Omental fat pad (tissue), 4 donors: ENCODE results near the gene DMRTC2. TPM values are rescaled to one million over a fixed set of nuclear protein-coding genes. Genes with fewer than 3 reads are reported as not detected.

ENCODE experiments used
- ATAC-seq: fragments of 150-250 bp; one replicate; pipeline ENCODE4 v1.9.1; 2016; ENCODE audit warnings: mild to moderate bottlenecking, moderate library complexity; ENCODE audit not compliant: low FRiP score
- DNase-seq: peaks from one replicate; pipeline ENCODE4 v3.0.0-alpha.2; 2019; ENCODE audit warnings: low spot score
- CTCF ChIP-seq, 3 donors: fragments of 450-650 bp; IDR thresholded peaks; one replicate each; pipeline ENCODE4 v1.5.1; 2016 to 2017; ENCODE audit warnings: antibody characterized with exemption in 3 of 3, mild to moderate bottlenecking in 3 of 3, moderate library complexity in 2 of 3
- total RNA-seq, 4 donors: library from RNA; depleted of rRNA; stranded (reverse); fragments of >200 nt; gene quantifications; one replicate each; pipeline ENCODE4 v1.1.0, GENCODE V29; 2016

The DMRTC2 gene
- total RNA-seq, 4 donors from 2014 or later: not detected

GRCh38 chr19:41804336-41804735, 40.5 kb upstream of the DMRTC2 start:
- ATAC-seq (no peak), DNase-seq (no peak)
- TF ChIP-seq CTCF (IDR thresholded peaks at IDR 0.05): no peak

GRCh38 chr19:41807176-41807575, 37.7 kb upstream of the DMRTC2 start:
- ATAC-seq: no peak
- no peak for DNase-seq
- TF ChIP-seq CTCF (IDR thresholded peaks at IDR 0.05): no peak

- no peak for DNase-seq
- TF ChIP-seq CTCF (IDR thresholded peaks at IDR 0.05): no peak
- no peak for ATAC-seq
These were observed 35.9 kb upstream of the DMRTC2 start for GRCh38 chr19:41808663-41809566.

GRCh38 chr19:41810301-41810700, 34.5 kb upstream of the DMRTC2 start:
- ATAC-seq (no peak), DNase-seq (no peak)
- TF ChIP-seq CTCF (IDR thresholded peaks at IDR 0.05): no peak

- ATAC-seq (peak; percentile 14), DNase-seq (no peak)
- TF ChIP-seq CTCF (IDR thresholded peaks at IDR 0.05): no peak
These were observed 33.8 kb upstream of the DMRTC2 start for GRCh38 chr19:41811036-41811435.

- no peak for TF ChIP-seq CTCF (IDR thresholded peaks at IDR 0.05)
- ATAC-seq (no peak), DNase-seq (no peak)
These were observed 32.9 kb upstream of the DMRTC2 start for GRCh38 chr19:41811981-41812380.

- DNase-seq: no peak
- no peak for TF ChIP-seq CTCF (IDR thresholded peaks at IDR 0.05)
- no peak for ATAC-seq
These were observed 30.9 kb upstream of the DMRTC2 start for GRCh38 chr19:41813911-41814310.
